ENCODE measurements around the gene ADPRHL1.
"Not testable (repeated sequence)": the region's sequence is repeated elsewhere in the genome, so short reads cannot be mapped to it uniquely, and the experiment has no call there.

ADPRHL1 gene

DNA sequence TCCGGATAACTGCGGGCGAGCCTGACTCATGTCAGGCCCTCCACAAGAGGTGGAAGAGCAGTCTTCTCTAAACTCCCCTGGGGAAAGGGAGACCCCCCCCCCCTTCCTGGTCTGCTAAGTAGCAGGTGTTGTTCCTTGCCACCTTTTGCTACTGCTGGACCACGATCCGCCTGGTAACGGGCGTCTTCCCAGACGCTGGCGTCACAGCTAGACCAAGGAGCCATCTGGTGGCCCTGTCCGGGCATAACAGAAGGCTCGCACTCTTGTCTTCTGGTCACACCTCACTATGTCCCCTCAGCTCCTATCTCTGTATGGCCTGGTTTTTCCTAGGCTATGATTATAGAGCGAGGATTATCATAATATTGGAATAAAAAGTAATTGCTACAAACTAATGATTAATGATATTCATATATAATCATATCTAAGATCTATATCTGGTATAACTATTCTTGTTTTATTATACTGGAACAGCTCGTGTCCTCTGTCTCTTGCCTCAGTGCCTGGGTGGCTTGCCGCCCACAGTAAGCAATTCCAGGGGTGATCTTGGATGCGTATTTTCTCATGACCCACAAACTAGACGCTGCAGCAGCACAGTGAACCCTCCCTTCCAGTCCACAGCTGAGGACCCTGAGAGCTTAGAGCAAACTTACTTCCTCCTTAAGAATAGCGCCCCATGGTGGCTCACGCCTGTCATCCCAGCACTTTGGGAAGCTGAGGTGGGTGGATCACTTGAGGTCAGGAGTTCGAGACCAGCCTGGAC, 2.2 kb downstream of the ADPRHL1 start:
- not testable (repeated sequence) for H3K4me3 Mint-ChIP-seq, H3K4me1 Mint-ChIP-seq, H3K27me3 Mint-ChIP-seq, ATAC-seq, H3K9me3 Mint-ChIP-seq, DNase-seq
- peak overlapping the region in 1 of 2 donors; percentile 61 for H3K27ac Mint-ChIP-seq

DNA sequence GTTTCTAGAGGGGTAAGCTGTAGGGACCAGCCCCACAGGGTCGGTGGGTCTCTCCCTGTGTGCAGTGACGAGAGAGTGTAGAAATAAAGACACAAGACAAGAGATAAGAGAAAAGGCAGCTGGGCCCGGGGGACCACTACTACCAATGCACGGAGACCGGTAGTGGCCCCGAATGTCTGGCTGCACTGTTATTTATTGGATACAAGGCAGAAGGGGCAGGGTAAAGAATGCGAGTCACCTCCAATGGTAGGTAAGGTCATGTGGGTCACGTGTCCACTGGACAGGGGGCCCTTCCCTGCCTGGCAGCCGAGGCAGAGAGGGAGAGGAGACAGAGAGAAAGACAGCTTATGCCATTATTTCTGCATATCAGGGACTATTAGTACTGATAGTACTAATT, 2.9 kb downstream of the ADPRHL1 start:
- not testable (repeated sequence) for H3K9me3 Mint-ChIP-seq, DNase-seq, ATAC-seq, H3K27me3 Mint-ChIP-seq, H3K4me3 Mint-ChIP-seq, H3K4me1 Mint-ChIP-seq
- peak overlapping the region in 1 of 2 donors; percentile 61 for H3K27ac Mint-ChIP-seq

DNA sequence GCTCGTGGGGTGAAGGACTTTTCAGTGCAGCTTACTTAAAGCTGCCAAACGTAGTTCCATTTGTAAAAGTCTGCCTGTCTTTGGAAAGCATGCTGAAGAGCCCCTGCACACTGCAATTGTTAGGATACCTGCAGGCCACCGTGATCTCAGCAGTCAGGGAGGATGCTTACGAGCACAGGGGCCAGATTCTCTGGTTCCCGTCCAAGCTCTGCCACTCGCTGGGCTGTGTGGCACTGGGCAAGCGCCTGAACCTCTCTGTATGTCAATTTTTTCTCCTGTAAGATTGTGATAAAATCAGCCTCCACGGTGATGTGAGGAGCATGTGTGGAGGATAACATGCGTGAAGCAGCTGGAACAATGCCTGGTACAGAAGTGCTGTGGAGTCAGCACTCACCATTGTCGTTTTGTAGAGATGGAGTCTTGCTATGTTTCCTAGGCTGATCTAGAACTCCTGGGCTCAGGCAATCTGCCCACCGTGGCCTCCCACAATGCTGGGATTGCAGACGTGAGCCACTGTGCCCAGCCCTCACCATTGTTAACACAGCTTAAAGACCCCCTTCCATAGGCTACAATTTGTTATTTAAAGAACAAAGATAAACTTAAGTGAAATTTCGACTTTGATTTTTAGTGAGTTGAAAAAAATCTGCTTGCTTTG, 3.5 kb downstream of the ADPRHL1 start:
- peaks cover 7% of the 10 kb centered on the region for H3K4me1 Mint-ChIP-seq
- H3K27me3 Mint-ChIP-seq: no peaks in the 10 kb centered on the region
- H3K9me3 Mint-ChIP-seq: no peaks in the 10 kb centered on the region
- no peak for ATAC-seq
- no peak for DNase-seq
- peak overlapping the region in 1 of 2 donors; percentile 33 for H3K4me3 Mint-ChIP-seq
- H3K27ac Mint-ChIP-seq: peak overlapping the region in 1 of 2 donors; percentile 55

DNA sequence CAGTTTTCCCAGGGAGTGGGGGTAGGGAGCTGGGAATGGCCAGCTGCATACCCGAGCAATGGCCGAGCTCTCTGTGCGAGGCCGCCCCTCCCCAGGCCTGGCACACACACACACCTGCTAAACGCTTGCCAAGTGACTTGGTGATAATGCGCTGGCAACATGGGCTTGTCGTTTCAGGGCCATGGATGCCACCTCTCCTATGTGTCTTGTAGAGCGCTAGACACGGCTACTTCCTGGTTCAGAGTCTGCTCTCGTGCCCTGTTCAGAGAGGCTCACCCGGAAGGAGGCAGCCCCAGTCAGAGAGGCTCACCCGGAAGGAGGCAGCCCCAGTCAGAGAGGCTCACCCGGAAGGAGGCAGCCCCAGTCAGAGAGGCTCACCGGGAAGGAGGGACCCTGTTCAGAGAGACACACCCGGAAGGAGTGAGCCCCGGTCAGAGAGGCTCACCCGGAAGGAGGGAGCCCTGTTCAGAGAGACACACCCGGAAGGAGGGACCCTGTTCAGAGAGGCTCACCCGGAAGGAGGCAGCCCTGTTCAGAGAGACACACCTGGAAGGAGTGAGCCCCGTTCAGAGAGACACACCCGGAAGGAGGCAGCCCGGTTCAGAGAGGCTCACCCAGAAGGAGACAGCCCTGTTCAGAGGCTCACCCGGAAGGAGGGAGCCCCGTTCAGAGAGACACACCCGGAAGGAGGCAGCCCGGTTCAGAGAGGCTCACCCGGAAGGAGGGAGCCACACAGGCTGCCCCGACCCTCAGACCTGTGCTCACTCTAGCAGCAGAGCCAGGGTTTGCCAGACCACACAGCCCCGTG, 4.2 kb downstream of the ADPRHL1 start:
- H3K27me3 Mint-ChIP-seq: no peaks in the 10 kb centered on the region
- peak; percentile 69 for ATAC-seq
- H3K4me1 Mint-ChIP-seq: peaks cover 7% of the 10 kb centered on the region
- peak overlapping the region in 1 of 2 donors; percentile 53 for H3K4me3 Mint-ChIP-seq
- H3K27ac Mint-ChIP-seq: no peak overlapping the region
- H3K9me3 Mint-ChIP-seq: no peaks in the 10 kb centered on the region
- DNase-seq: peak; percentile 15 to 18

DNA sequence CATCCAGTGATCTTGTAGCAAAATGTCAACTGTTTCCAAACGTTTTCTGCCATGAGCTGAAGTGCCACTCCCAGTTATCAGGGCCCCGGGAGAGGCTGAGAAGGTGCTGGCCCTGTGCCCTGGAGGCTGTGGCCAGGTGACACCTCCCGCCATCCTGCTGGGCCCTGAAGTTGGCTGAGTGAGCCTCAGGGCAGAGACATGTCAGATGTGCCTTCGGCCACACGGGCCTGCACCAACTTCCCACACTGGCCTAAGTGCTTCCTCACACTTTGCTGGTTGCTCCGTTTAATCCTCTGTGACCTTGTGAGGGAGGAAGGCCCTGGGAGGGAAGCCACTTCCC, 4.8 kb downstream of the ADPRHL1 start:
- no peaks in the 10 kb centered on the region for H3K9me3 Mint-ChIP-seq
- no peak for ATAC-seq
- DNase-seq: no peak
- no peak overlapping the region for H3K27ac Mint-ChIP-seq
- no peaks in the 10 kb centered on the region for H3K27me3 Mint-ChIP-seq
- H3K4me1 Mint-ChIP-seq: peaks cover 7% of the 10 kb centered on the region
- H3K4me3 Mint-ChIP-seq: peak overlapping the region in 1 of 2 donors; percentile 53

DNA sequence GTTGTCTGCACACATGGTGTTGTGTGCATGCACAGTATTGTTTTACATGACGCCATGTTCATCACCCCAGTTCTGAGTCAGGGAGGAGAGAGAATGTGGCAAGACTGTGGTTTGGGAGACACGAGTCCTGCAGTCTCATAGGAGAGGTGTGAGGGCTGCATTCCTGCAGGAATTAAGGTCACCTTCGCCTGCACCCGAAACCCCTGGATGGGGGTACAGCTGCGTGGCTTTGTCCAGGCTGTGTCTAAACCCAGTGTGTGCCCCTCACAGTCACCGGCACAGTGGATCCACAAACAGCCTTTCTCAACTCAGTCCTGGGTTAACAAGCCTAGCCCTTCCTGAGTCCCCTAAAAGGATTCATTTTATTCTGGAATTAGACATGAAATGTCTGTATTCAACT, 5.7 kb downstream of the ADPRHL1 start:
- Mint-ChIP-seq H3K4me1 (peaks cover 7% of the 10 kb centered on the region), H3K9me3 (peaks cover 0 to under 1% of the 10 kb centered on the region in 2 donors), H3K27ac (no peak overlapping the region), H3K27me3 (no peaks in the 10 kb centered on the region), H3K4me3 (no peak overlapping the region)
- ATAC-seq (no peak), DNase-seq (no peak)

DNA sequence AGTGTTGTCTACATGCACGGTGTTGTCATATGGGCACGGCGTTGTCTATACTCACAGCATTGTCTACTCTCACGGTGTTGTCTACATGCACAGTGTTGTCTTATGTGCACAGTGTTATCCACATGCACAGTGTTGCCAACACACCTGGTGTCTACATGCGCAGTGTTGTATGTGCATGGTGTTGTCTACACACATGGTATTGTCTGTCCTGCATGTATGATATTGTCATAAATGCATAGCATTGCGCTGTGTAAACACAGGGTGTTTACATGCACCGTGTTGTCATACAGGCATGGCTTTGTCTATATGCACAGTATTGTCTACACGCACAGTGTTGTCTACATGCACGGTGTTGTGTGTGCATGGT, 6.8 kb downstream of the ADPRHL1 start:
- Mint-ChIP-seq H3K4me3 (no peak overlapping the region), H3K27me3 (no peaks in the 10 kb centered on the region), H3K4me1 (peaks cover 7% of the 10 kb centered on the region), H3K27ac (no peak overlapping the region), H3K9me3 (peaks cover 0 to 4% of the 10 kb centered on the region in 2 donors)
- ATAC-seq (no peak), DNase-seq (no peak)

DNA sequence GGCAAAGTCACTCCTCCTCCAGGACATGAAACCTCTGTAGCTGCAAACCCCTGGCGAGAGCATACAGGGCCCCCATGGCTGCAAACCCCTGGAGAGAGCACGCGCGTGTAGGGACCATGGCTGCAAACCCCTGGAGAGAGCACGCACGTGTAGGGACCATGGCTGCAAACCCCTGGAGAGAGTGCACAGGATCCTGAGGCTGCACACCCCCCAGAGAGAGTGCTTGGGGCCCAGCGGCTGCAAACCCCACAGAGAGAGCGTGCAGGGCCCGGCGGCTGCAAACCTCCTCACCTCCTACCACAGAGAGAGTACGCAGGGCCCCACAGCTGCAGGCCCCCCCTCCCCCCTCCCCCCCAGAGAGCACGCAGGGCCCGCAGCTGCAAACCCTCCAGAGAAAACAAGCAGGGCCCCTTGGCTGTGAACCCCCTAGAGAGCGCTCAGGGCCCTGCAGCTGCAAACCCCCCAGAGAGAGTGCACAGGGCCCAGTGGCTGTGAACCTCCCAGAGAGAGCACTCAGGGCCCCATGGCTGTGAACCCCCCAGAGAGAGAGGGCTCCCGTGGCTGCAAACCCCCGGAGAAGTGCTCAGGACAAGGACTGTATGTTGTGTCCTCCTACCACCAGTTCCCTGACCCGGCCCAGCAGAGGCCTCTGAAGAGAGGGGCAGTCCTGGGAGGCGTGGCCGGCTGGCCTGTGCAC, 7.3 kb downstream of the ADPRHL1 start:
- H3K27ac Mint-ChIP-seq: no peak overlapping the region
- H3K4me3 Mint-ChIP-seq: no peak overlapping the region
- H3K27me3 Mint-ChIP-seq: no peaks in the 10 kb centered on the region
- H3K4me1 Mint-ChIP-seq: peaks cover 7% of the 10 kb centered on the region
- no peak for DNase-seq
- peaks cover 0 to 4% of the 10 kb centered on the region in 2 donors for H3K9me3 Mint-ChIP-seq
- no peak for ATAC-seq

DNA sequence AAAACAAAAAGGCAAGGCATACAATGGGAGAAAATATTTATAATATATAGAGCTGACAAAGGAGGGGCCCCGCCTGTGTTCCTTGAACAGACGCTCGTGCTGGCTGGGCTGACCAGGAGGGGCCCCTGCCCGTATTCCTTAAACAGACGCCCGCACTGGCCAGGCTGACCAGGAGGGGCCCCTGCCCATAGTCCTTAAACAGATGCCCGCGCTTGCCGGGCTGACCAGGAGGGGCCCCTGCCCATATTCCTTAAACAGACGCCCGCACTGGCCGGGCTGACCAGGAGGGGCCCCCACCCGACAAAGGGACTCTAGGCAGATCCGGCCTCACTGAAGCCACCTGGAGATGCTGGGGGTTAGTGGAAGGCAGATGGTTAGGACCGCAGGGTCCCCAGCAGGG, 9.3 kb downstream of the ADPRHL1 start:
- Mint-ChIP-seq H3K9me3 (peaks cover 0 to 4% of the 10 kb centered on the region in 2 donors), H3K27me3 (no peaks in the 10 kb centered on the region), H3K4me1 (peaks cover 7% of the 10 kb centered on the region), H3K4me3 (no peak overlapping the region), H3K27ac (no peak overlapping the region)
- ATAC-seq (no peak), DNase-seq (no peak)

DNA sequence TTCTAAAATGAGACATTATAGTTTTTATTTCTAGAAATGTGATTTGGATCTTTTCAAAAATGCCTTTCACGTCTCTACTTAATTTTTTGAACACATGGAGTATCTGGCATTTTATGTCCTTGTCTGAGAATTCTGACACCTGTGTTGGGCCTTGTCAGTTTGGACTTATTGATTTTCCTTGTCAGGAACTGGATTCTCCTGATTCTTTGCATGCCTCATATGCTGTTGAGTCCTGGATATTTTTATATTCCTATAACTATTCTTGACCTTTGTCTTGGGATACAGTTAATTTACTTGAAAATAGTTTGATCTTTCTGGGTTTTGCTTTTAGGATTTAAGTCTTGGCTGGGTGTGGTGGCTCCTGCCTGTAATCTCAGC, 10.3 kb downstream of the ADPRHL1 start:
- ATAC-seq (no peak), DNase-seq (no peak)
- Mint-ChIP-seq H3K4me1 (peaks cover 7% of the 10 kb centered on the region), H3K4me3 (no peak overlapping the region), H3K9me3 (peaks cover 0 to 4% of the 10 kb centered on the region in 2 donors), H3K27ac (no peak overlapping the region), H3K27me3 (no peaks in the 10 kb centered on the region)

DNA sequence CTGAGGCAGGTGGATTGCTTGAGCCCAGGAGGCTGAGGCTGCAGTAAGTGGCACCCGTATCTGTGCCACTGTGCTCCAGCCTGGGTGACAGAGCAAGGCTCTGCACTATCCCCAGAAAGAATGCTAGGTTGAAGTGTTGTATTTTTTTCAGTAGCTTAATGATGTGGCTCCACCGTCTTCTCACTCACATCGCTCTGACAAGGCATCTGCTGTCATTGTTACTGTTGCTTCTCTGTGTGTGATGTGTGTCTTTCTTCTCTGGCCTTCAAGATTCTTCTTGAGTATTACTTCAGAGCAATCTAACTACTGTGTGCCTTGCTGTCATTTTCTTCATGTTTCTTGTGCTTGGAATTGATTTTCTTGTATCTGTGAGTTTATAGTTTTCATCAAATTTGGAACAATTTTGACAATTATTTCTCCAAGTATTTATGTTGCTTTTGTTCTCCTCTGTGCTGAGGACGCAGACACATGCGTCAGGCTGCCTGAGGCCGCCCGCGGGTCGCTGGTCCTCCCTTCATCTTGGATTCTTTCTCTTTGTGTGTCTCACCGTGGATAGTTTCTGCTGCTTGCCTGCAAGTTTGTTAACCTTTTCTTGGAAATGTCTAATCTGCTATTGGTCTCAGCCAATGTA, 10.8 kb downstream of the ADPRHL1 start:
- no peak for ATAC-seq
- Mint-ChIP-seq H3K4me1 (peaks cover 7% of the 10 kb centered on the region), H3K4me3 (no peak overlapping the region), H3K27me3 (no peaks in the 10 kb centered on the region), H3K9me3 (peaks cover 0 to 4% of the 10 kb centered on the region in 2 donors), H3K27ac (no peak overlapping the region)
- no peak for DNase-seq

DNA sequence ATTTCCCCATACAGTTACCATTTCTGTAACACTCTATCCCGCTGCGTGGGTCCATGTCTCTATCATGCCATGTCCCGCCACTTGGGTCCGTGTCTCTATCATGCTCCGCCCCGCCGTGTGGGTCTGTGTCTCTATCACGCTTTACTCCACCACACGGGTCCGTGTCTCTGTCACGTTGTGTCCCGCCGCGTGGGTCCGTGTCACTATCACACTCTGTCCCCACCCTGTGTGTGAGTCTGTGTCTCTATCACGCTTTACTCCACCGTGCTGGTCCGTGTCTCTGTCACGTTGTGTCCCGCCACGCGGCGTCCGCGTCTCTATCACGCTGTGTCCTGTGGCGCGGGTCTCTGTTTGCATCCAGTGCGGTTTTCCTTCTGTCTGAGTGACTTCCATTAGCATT, 11.6 kb downstream of the ADPRHL1 start:
- Mint-ChIP-seq H3K4me3 (no peak overlapping the region), H3K27me3 (no peaks in the 10 kb centered on the region), H3K27ac (no peak overlapping the region), H3K9me3 (peaks cover 0 to 4% of the 10 kb centered on the region in 2 donors), H3K4me1 (peaks cover 7% of the 10 kb centered on the region)
- DNase-seq (no peak), ATAC-seq (no peak)

DNA sequence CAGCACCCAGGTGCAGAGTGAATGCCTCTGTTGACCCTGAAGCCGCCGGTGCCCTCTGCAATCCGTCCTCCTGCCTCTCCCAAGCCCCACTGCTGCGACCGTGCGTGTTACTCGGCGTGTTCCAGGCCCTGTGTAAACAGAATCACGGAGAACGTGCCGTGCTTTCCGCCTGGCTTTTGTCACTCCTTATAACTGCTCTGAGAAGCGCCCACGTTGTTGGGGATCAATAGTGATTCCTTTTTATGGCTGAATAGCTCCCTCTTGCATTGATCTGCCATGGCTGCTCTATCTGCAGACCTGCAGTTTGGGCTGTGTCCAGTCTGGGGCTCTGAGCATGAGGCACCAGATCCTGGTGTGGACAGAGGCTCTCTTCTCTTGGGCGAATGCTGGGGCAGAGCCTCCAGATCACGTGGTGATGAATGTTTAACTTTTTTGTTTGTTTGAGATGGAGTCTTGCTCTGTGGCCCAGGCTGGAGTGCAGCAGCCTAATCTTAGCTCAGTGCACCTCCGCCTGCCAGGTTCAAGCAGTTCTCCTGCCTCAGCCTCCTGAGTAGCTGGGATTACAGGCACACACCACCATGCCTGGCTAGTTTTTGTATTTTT, 15.8 kb downstream of the ADPRHL1 start:
- Mint-ChIP-seq H3K9me3 (peaks cover 0 to 3% of the 10 kb centered on the region in 2 donors), H3K27me3 (no peaks in the 10 kb centered on the region), H3K4me1 (no peaks in the 10 kb centered on the region), H3K4me3 (no peak overlapping the region), H3K27ac (no peak overlapping the region)
- ATAC-seq: peak; percentile 33
- no peak for DNase-seq

DNA sequence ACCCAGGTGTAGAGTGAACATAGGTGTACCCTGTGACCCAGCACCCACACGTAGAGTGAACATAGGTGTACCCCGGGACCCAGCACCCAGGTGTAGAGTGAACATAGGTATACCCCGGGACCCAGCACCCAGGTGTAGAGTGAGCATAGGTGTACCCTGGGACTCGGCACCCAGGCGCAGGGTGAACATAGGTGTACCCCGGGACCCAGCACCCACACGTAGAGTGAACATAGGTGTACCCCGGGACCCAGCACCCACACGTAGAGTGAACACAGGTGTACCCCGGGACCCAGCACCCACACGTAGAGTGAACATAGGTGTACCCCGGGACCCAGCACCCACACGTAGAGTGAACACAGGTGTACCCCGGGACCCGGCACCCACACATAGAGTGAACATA, 16.4 kb downstream of the ADPRHL1 start:
- H3K4me3 Mint-ChIP-seq, H3K27me3 Mint-ChIP-seq, H3K9me3 Mint-ChIP-seq, ATAC-seq, H3K4me1 Mint-ChIP-seq, DNase-seq, H3K27ac Mint-ChIP-seq: not testable (repeated sequence)

DNA sequence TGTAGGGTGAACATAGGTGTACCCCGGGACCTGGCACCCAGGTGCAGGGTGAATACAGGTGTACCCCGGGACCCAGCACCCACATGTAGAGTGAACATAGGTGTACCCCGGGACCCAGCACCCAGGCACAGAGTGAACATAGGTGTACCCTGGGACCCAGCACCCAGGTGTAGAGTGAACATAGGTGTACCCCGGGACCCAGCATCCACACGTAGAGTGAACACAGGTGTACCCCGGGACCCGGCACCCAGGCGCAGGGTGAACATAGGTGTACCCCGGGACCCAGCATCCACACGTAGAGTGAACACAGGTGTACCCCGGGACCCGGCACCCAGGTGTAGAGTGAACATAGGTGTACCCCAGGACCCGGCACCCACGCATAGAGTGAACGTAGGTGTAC, 17.4 kb downstream of the ADPRHL1 start:
- H3K4me1 Mint-ChIP-seq, ATAC-seq, H3K9me3 Mint-ChIP-seq, H3K27me3 Mint-ChIP-seq, H3K27ac Mint-ChIP-seq, DNase-seq, H3K4me3 Mint-ChIP-seq: not testable (repeated sequence)

Measured in stimulated activated naive CD8-positive, alpha-beta T cell treated with anti-CD3 and anti-CD28 coated beads, Interleukin-15, amount 100 ng/mL, for 72 hours (primary cell).